ENCODE results near the gene DNTT.

DNTT gene

GRCh38 chr10:96377816-96378294 lies 73.6 kb downstream of the DNTT start:
- DNase-seq (ENCODE audit: low read depth), result peak; percentile 20

- DNase-seq (ENCODE audit: low read depth), result no peak
Measured at GRCh38 chr10:96378741-96379140, 74.5 kb downstream of the DNTT start.

- DNase-seq (ENCODE audit: low read depth), result no peak
Measured at GRCh38 chr10:96379758-96380157, 75.5 kb downstream of the DNTT start.

- DNase-seq (ENCODE audit: low read depth), result no peak
Measured at GRCh38 chr10:96380821-96381220, 76.6 kb downstream of the DNTT start.

- no peak for DNase-seq (ENCODE audit: low read depth)
Measured at GRCh38 chr10:96384506-96384905, 80.3 kb downstream of the DNTT start.

GRCh38 chr10:96387161-96387560 lies 82.9 kb downstream of the DNTT start:
- peak; percentile 14 for DNase-seq (ENCODE audit: low read depth)

- DNase-seq (ENCODE audit: low read depth), result peak; percentile 57
Measured at GRCh38 chr10:96387601-96388000, 83.4 kb downstream of the DNTT start.

Data from GM04504 (cell line).